Caco-2 (cell line): Measurements from ENCODE around the gene SLC9A3. TPM values are rescaled to one million over a fixed set of nuclear protein-coding genes. Genes with fewer than 3 reads are reported as not detected.

ENCODE experiments used
- BruUV-seq: library from RNA; stranded (reverse); fragments of 400-500 nt; replicated peaks from 2 replicates; lab custom pipeline; 2021; lab: Mats Ljungman, UMichigan
- CTCF ChIA-PET: fragments of 300-600 bp; sonication (Branson Sonifier 250); formaldehyde crosslinking; loops from one replicate; lab custom pipeline; 2022; ENCODE audit warnings: antibody characterized with exemption; lab: Charles Lee
- POLR2A ChIA-PET: fragments of 300-600 bp; sonication (Branson Sonifier 250); formaldehyde crosslinking; loops from one replicate; lab custom pipeline; 2022; ENCODE audit warnings: antibody characterized with exemption; lab: Charles Lee
- DNase-seq, 2 experiments: peaks; one replicate each; pipeline versions ENCODE4 v3.0.0 to v3.0.0-alpha.2; 2020 to 2022
- H3K27me3 ChIP-seq: replicated peaks from 2 replicates; pipeline ENCODE4 v1.6.0; 2011; ENCODE audit warnings: low read length; ENCODE audit not compliant: control insufficient read depth, insufficient read depth
- H3K36me3 ChIP-seq: 2 replicates; pipeline ENCODE4 v1.5.1; 2011; ENCODE audit warnings: low read length; ENCODE audit not compliant: control insufficient read depth, insufficient read depth
- H3K4me1 ChIP-seq: fragments of 250-450 bp; sonication (Bioruptor Pico); 2 replicates; pipeline ENCODE4 v1.5.1; 2020; ENCODE audit warnings: mild to moderate bottlenecking
- H3K4me3 ChIP-seq: 2 replicates; pipeline ENCODE4 v1.5.1; 2011; ENCODE audit warnings: low read depth, mild to moderate bottlenecking, control low read depth, low read length
- H3K9me3 ChIP-seq: fragments of 250-450 bp; sonication (Bioruptor Pico); 2 replicates; pipeline ENCODE4 v1.5.1; 2020; ENCODE audit warnings: mild to moderate bottlenecking, moderate library complexity
- H3K27ac Mint-ChIP-seq: one replicate; pipeline ENCODE4 v1.8.0; 2022; ENCODE audit warnings: mixed read lengths; ENCODE audit not compliant: unreplicated experiment
- H3K27me3 Mint-ChIP-seq: one replicate; pipeline ENCODE4 v1.8.0; 2022; ENCODE audit warnings: mixed read lengths; ENCODE audit not compliant: insufficient read depth, unreplicated experiment
- H3K36me3 Mint-ChIP-seq: one replicate; pipeline ENCODE4 v1.8.0; 2022; ENCODE audit warnings: mild to moderate bottlenecking, mixed read lengths; ENCODE audit not compliant: insufficient read depth, unreplicated experiment
- H3K4me1 Mint-ChIP-seq: one replicate; pipeline ENCODE4 v1.8.0; 2022; ENCODE audit warnings: low read depth, mixed read lengths; ENCODE audit not compliant: unreplicated experiment
- H3K4me3 Mint-ChIP-seq: one replicate; pipeline ENCODE4 v1.8.0; 2022; ENCODE audit warnings: mild to moderate bottlenecking, moderate library complexity, mixed read lengths; ENCODE audit not compliant: unreplicated experiment
- H3K9me3 Mint-ChIP-seq: one replicate; pipeline ENCODE4 v1.8.0; 2022; ENCODE audit warnings: mixed read lengths; ENCODE audit not compliant: unreplicated experiment
- CTCF ChIP-seq, 2 experiments: fragments of 200-600 bp in 1 of 2; IDR thresholded peaks; 1 replicate in 1 of 2; 2 replicates in 1 of 2; pipeline versions ENCODE4 v1.5.1 to v1.8.0; 2011 to 2022; ENCODE audit warnings: antibody characterized with exemption in 1 of 2, control low read depth in 1 of 2, inconsistent platforms in 1 of 2, low read depth in 1 of 2, low read length in 1 of 2, mild to moderate bottlenecking in 1 of 2, moderate library complexity in 1 of 2; ENCODE audit not compliant: insufficient read depth in 1 of 2, severe bottlenecking in 1 of 2, unreplicated experiment in 1 of 2
- intact Hi-C: fragments of 100-400 bp; cut with micrococcal nuclease; formaldehyde crosslinking; loops from one replicate; pipeline ENCODE4 v1.10.0; 2022; ENCODE audit not compliant: unreplicated experiment
- total RNA-seq: library from RNA; stranded (reverse); gene quantifications from 2 replicates; pipeline ENCODE4 v1.2.3, GENCODE V29; 2022

The SLC9A3 gene
- total RNA-seq, 1 experiment from 2014 or later: 3.4 TPM

- no TSS peak for BruUV-seq
- TF ChIP-seq CTCF (IDR thresholded peaks at IDR 0.05; ENCODE audit: insufficient read depth in 1 of 2, low read depth in 1 of 2, low read length in 1 of 2, severe bottlenecking in 1 of 2, unreplicated experiment in 1 of 2): no peak
- no peaks in the 10 kb centered on the region for H3K4me1 Mint-ChIP-seq
- H3K27ac Mint-ChIP-seq: no peak overlapping the region
- H3K36me3 Mint-ChIP-seq: no peaks in the 10 kb centered on the region
- peak in 1 of 2 experiments; percentile 34 for DNase-seq
- no peaks in the 10 kb centered on the region for H3K27me3 ChIP-seq
- POLR2A ChIA-PET: no interaction called here
- no peak overlapping the region for H3K4me3 ChIP-seq
- intact Hi-C loops: no loop called here
- no peaks in the 10 kb centered on the region for H3K9me3 ChIP-seq
- H3K4me3 Mint-ChIP-seq: no peak overlapping the region
- H3K36me3 ChIP-seq: no peaks in the 10 kb centered on the region
- H3K9me3 Mint-ChIP-seq: no peaks in the 10 kb centered on the region
- H3K4me1 ChIP-seq: no peaks in the 10 kb centered on the region
- CTCF ChIA-PET: no interaction called here
- no peaks in the 10 kb centered on the region for H3K27me3 Mint-ChIP-seq
These were observed 14.7 kb upstream of the SLC9A3 start for GRCh38 chr5:538801-539468.

GRCh38 chr5:538271-538771 is 14.1 kb upstream of the SLC9A3 start:
- no peak overlapping the region for H3K4me3 Mint-ChIP-seq
- H3K27me3 Mint-ChIP-seq: no peaks in the 10 kb centered on the region
- ChIA-PET CTCF (no interaction called here), POLR2A (no interaction called here)
- no peaks in the 10 kb centered on the region for H3K9me3 ChIP-seq
- no TSS peak for BruUV-seq
- intact Hi-C loops: no loop called here
- H3K36me3 ChIP-seq: no peaks in the 10 kb centered on the region
- no peaks in the 10 kb centered on the region for H3K4me1 ChIP-seq
- H3K9me3 Mint-ChIP-seq: no peaks in the 10 kb centered on the region
- no peak overlapping the region for H3K4me3 ChIP-seq
- TF ChIP-seq CTCF (IDR thresholded peaks at IDR 0.05; ENCODE audit: insufficient read depth in 1 of 2, low read depth in 1 of 2, low read length in 1 of 2, severe bottlenecking in 1 of 2, unreplicated experiment in 1 of 2): no peak
- no peak overlapping the region for H3K27ac Mint-ChIP-seq
- H3K4me1 Mint-ChIP-seq: no peaks in the 10 kb centered on the region
- no peaks in the 10 kb centered on the region for H3K27me3 ChIP-seq
- peak in 1 of 2 experiments; percentile 12 for DNase-seq
- H3K36me3 Mint-ChIP-seq: no peaks in the 10 kb centered on the region

GRCh38 chr5:537621-538071 is 13.4 kb upstream of the SLC9A3 start:
- H3K27me3 ChIP-seq: no peaks in the 10 kb centered on the region
- H3K4me3 ChIP-seq: no peak overlapping the region
- Mint-ChIP-seq H3K4me3 (no peak overlapping the region), H3K36me3 (no peaks in the 10 kb centered on the region), H3K27me3 (no peaks in the 10 kb centered on the region), H3K4me1 (no peaks in the 10 kb centered on the region), H3K9me3 (no peaks in the 10 kb centered on the region), H3K27ac (no peak overlapping the region)
- no peaks in the 10 kb centered on the region for H3K4me1 ChIP-seq
- CTCF ChIA-PET: no interaction called here
- no peak for TF ChIP-seq CTCF (IDR thresholded peaks at IDR 0.05; ENCODE audit: insufficient read depth in 1 of 2, low read depth in 1 of 2, low read length in 1 of 2, severe bottlenecking in 1 of 2, unreplicated experiment in 1 of 2)
- no peaks in the 10 kb centered on the region for H3K36me3 ChIP-seq
- DNase-seq: peak in 1 of 2 experiments; percentile 19
- no peaks in the 10 kb centered on the region for H3K9me3 ChIP-seq
- intact Hi-C loops: no loop called here
- POLR2A ChIA-PET: no interaction called here
- BruUV-seq: no TSS peak
